SU-DHL-6 (cell line): ENCODE results near the gene NAPA.

ENCODE experiments used
- EZH2phosphoT487 ChIP-seq: fragments of 200-600 bp; sonication (generic), shearing (Covaris generic); conservative IDR thresholded peaks from 2 replicates; pipeline ENCODE4 v1.6.1; 2018; ENCODE audit warnings: mild to moderate bottlenecking, antibody characterized with exemption, low read length, moderate library complexity, mixed read lengths
- TF ChIP-seq, protein P1 (sequence below): fragments of 200-600 bp; sonication (generic); IDR thresholded peaks from one replicate; pipeline ENCODE4 v1.5.1; 2017; ENCODE audit warnings: antibody characterized with exemption, mild to moderate bottlenecking, low read length, moderate library complexity; ENCODE audit not compliant: insufficient read depth, poor library complexity, severe bottlenecking

DNA sequence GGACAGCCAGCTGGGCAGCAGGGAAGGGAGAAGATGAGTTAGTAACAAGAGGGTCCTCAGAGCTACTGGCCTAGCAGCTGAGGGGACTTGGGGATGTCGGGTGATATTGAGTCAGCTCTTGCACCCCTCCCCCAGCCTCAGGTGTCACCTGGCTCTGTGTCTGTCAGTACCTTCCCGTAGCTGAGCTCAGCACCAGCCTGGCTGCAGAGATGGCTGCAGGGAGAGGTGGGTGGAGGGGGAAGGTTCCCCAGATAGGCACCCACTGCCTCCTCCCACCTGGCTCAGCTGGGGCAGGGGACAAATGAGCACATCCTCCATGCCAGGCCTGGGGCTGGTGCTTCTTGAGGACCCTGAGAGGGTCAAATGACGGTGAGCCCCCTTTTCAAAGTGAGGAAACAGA lies 24.0 kb downstream of the NAPA start:
- TF ChIP-seq, protein P1, sequence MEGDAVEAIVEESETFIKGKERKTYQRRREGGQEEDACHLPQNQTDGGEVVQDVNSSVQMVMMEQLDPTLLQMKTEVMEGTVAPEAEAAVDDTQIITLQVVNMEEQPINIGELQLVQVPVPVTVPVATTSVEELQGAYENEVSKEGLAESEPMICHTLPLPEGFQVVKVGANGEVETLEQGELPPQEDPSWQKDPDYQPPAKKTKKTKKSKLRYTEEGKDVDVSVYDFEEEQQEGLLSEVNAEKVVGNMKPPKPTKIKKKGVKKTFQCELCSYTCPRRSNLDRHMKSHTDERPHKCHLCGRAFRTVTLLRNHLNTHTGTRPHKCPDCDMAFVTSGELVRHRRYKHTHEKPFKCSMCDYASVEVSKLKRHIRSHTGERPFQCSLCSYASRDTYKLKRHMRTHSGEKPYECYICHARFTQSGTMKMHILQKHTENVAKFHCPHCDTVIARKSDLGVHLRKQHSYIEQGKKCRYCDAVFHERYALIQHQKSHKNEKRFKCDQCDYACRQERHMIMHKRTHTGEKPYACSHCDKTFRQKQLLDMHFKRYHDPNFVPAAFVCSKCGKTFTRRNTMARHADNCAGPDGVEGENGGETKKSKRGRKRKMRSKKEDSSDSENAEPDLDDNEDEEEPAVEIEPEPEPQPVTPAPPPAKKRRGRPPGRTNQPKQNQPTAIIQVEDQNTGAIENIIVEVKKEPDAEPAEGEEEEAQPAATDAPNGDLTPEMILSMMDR, result no peak
- TF ChIP-seq EZH2phosphoT487, result no peak
